Neuronal stem cell (in vitro differentiated cells): ENCODE measurements around the gene GPR119.

Experiments used
- DNase-seq: peaks from one replicate; pipeline ENCODE4 v3.0.0-alpha.2; 2013; ENCODE audit warnings: low spot score
- H2AFZ ChIP-seq: one replicate; pipeline ENCODE4 v1.6.1; 2013; ENCODE audit warnings: mild to moderate bottlenecking, low read length, inconsistent platforms
- H2AK5ac ChIP-seq: 2 replicates; pipeline ENCODE4 v1.6.1; 2013; ENCODE audit warnings: low read depth, mild to moderate bottlenecking, inconsistent platforms, low read length, moderate library complexity, mixed read lengths
- H2BK120ac ChIP-seq: 2 replicates; pipeline ENCODE4 v1.6.1; 2013; ENCODE audit warnings: low read depth, mild to moderate bottlenecking, inconsistent platforms, low read length, moderate library complexity, mixed read lengths
- H2BK12ac ChIP-seq: one replicate; pipeline ENCODE4 v1.6.1; 2013; ENCODE audit warnings: low read length, inconsistent platforms
- H2BK15ac ChIP-seq: 2 replicates; pipeline ENCODE4 v1.6.1; 2013; ENCODE audit warnings: mild to moderate bottlenecking, low read length, inconsistent platforms, mixed read lengths
- H2BK5ac ChIP-seq: one replicate; pipeline ENCODE4 v1.6.1; 2013; ENCODE audit warnings: inconsistent platforms, mild to moderate bottlenecking, low read length, moderate library complexity
- H3K14ac ChIP-seq: one replicate; pipeline ENCODE4 v1.6.1; 2013; ENCODE audit warnings: low read length, inconsistent platforms
- H3K18ac ChIP-seq: 2 replicates; pipeline ENCODE4 v1.6.1; 2013; ENCODE audit warnings: low read length, inconsistent platforms
- H3K23ac ChIP-seq: 2 replicates; pipeline ENCODE4 v1.6.1; 2013; ENCODE audit warnings: low read depth, mild to moderate bottlenecking, mixed read lengths, low read length, inconsistent platforms; ENCODE audit not compliant: poor library complexity
- H3K27ac ChIP-seq: replicated peaks from 3 replicates; pipeline ENCODE4 v1.5.1; 2013; ENCODE audit warnings: low read length, inconsistent platforms
- H3K27me3 ChIP-seq, 3 experiments: 2 replicates each; pipeline ENCODE4 v1.6.1; 2013; ENCODE audit warnings: low read length in 3 of 3, mild to moderate bottlenecking in 2 of 3, inconsistent platforms in 1 of 3, low read depth in 1 of 3, mixed read lengths in 1 of 3, moderate library complexity in 1 of 3; ENCODE audit not compliant: control insufficient read depth in 3 of 3, insufficient read depth in 3 of 3
- H3K36me3 ChIP-seq, 2 donors: replicated peaks in 1 of 2; 2 replicates each; pipeline ENCODE4 v1.6.1; 2013; ENCODE audit warnings: low read length in 2 of 2; ENCODE audit not compliant: control insufficient read depth in 2 of 2, insufficient read depth in 2 of 2
- H3K4ac ChIP-seq: 2 replicates; pipeline ENCODE4 v1.6.1; 2013; ENCODE audit warnings: inconsistent platforms, mild to moderate bottlenecking, low read length, moderate library complexity
- H3K4me1 ChIP-seq, 2 donors: 1 replicate in 1 of 2; 2 replicates in 1 of 2; pipeline ENCODE4 v1.6.1; 2013; ENCODE audit warnings: low read length in 2 of 2, low read depth in 1 of 2; ENCODE audit not compliant: control insufficient read depth in 2 of 2, insufficient read depth in 1 of 2
- H3K4me2 ChIP-seq: one replicate; pipeline ENCODE4 v1.6.1; 2013; ENCODE audit warnings: mild to moderate bottlenecking, low read length, inconsistent platforms; ENCODE audit not compliant: insufficient read depth, poor library complexity, severe bottlenecking
- H3K4me3 ChIP-seq, 2 donors: 2 replicates each; pipeline ENCODE4 v1.5.1; 2013; ENCODE audit warnings: low read length in 2 of 2, mild to moderate bottlenecking in 2 of 2, inconsistent platforms in 1 of 2, moderate library complexity in 1 of 2
- H3K79me1 ChIP-seq: one replicate; pipeline ENCODE4 v1.6.1; 2013; ENCODE audit warnings: low read depth, mild to moderate bottlenecking, inconsistent platforms, low read length, moderate library complexity
- H3K9ac ChIP-seq: one replicate; pipeline ENCODE4 v1.6.1; 2013; ENCODE audit warnings: mild to moderate bottlenecking, low read depth, low read length, inconsistent platforms; ENCODE audit not compliant: poor library complexity
- H3K9me3 ChIP-seq, 2 donors: replicated peaks in 1 of 2; 2 replicates each; pipeline versions ENCODE3 to v1.6.1; 2013; ENCODE audit warnings: low read length in 2 of 2, mild to moderate bottlenecking in 2 of 2, inconsistent platforms in 1 of 2, low read depth in 1 of 2, mixed read lengths in 1 of 2, moderate library complexity in 1 of 2; ENCODE audit not compliant: control insufficient read depth in 2 of 2, insufficient read depth in 1 of 2
- H4K8ac ChIP-seq: one replicate; pipeline ENCODE4 v1.6.1; 2013; ENCODE audit warnings: low read depth, mild to moderate bottlenecking, inconsistent platforms, low read length, moderate library complexity
- H4K91ac ChIP-seq: one replicate; pipeline ENCODE4 v1.6.1; 2013; ENCODE audit warnings: low read length, low read depth, mild to moderate bottlenecking, inconsistent platforms; ENCODE audit not compliant: poor library complexity
- WGBS, 2 donors: extraction: QIAGEN DNeasy Blood & Tissue Kit; methylation state at CpG; one replicate each; pipeline ENCODE4 v1.1.7; 2013; ENCODE audit warnings: missing lambda C conversion rate in 2 of 2, mixed read lengths in 1 of 2; ENCODE audit not compliant: insufficient read length in 2 of 2, insufficient replicate concordance in 1 of 2; ENCODE audit errors: extremely low coverage in 2 of 2; 5-methylcytosine and 5-hydroxymethylcytosine counted together

Gene GPR119

GRCh38 chrX:130336531-130336930, 48.9 kb downstream of the GPR119 start:
- Histone ChIP-seq H2BK12ac (no peak overlapping the region), H2AK5ac (no peak overlapping the region), H4K91ac (no peak overlapping the region), H3K79me1 (no peaks in the 10 kb centered on the region), H3K36me3 (no peaks in the 10 kb centered on the region), H2BK15ac (no peak overlapping the region), H3K4ac (no peak overlapping the region), H3K27ac (no peak overlapping the region), H4K8ac (no peak overlapping the region), H3K18ac (no peak overlapping the region), H3K9me3 (no peaks in the 10 kb centered on the region), H3K14ac (no peak overlapping the region), H2BK120ac (no peak overlapping the region), H3K27me3 (no peaks in the 10 kb centered on the region), H3K4me2 (no peak overlapping the region), H3K9ac (no peak overlapping the region), H3K23ac (no peak overlapping the region), H3K4me1 (peaks cover 0 to 2% of the 10 kb centered on the region in 2 donors), H3K4me3 (no peak overlapping the region), H2BK5ac (no peak overlapping the region), H2AFZ (peak overlapping the region; percentile 41)
- no peak for DNase-seq
- WGBS, 2 donors, result no CpG with 5 or more reads among the region's 4 CpGs
